ENCODE results near the gene GPR84.

The GPR84 gene

DNA sequence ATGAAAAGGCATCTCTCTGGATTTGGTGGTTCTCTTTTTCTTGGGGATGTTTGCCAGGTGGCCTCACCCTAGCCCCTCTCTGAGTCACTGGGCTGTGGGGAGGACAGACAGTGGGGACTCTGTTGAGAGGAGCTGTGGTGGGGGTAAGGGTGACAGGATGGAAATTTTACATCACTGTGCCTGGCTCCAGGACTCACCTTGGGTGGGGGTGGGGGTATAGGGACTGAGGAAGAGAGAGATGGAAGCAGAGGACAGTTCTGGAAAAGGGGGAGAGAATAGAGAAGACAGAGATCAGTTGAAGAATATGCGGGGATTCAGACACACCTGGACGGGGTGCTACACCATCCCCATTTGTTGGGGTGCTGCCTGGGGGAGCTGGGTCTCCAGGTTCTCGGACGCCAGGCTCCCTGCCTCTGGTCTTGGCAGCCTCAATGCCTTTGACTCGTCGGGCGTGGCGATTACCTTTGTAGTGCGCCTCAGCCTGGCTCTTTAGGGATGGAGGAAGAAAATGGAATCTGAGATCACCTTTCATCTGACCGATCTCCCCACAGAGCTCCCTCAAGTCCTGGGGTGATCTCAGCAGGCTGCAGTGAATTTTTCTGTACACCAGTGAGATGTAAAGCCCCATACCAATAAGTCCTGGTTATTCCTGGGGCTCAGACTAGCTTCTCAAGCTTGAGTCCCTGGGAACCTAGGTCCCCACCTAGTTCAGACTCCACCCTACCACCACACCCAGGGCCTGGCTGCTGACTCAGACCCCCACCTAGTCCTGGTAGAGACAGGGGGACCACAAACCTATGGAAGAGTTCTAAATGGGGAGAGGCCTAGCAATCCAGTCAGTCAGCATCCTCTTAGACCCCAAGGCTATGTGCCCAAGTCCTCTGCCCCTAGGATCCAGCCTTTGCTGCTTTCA lies 9.6 kb upstream of the GPR84 start:
- no peak for DNase-seq

DNA sequence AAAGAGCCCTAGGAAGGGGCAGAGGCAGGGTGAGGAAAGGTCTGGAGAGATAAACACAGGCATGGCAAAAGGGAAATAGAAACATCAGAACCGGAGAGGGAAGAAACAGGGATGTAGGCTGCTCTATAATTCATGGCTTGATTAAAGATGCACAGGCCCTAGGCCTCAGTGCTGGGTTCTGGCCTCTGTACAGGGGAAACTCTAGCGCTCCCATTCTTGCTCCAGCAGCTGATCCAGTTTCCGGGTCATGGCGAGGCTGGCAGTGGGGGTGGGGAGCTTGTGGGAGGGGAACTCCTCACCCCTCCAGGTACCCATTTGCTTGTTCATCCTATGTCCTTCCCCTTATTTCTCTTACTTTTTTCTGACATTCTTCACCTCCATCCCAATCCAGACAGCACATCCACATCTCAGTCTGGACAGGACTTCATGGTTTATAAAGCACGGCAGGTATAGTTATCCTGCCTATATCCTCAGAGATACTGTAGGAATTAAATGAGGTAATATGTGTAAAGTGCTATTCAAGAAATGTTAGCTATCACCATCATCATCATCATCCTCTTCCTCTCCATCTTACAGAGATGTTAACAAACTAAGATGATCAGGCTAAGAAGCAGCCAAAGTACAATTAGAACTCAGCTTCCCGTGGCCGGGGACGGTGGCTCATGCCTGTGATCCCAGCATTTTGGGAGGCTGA lies 8.0 kb upstream of the GPR84 start:
- DNase-seq: no peak

- no peak for DNase-seq
Measured at GRCh38 chr12:54371328-54372112, 7.2 kb upstream of the GPR84 start.

DNA sequence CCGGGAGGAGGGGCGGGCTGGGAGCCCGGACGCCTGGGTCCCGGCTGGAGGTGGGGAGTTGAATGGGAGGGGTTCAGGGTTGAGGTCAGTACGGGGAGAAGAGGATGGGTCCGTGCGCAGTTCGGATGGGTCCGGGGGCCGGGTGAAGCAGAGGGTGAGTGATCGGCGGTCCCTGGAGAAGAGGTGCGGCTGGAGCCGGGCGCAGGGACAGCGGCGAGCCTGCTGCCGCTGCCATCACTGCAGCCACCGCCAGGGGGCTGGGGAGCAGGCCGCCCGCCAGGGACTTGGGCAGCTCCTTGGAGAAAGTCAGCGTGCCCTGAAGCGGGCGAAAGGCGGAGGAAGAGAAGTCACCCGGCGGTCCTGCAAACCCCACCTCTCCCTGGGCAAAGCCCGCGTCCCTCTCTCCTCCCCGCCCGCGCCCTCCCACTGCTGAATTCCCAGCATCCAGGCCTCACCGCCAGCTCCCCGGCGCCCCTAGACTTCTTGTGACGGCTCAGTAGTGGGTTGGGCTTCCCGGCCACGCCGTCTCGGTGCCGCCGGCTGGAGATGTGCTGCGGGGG lies 6.0 kb upstream of the GPR84 start:
- peak; percentile 55 for DNase-seq

- no peak for DNase-seq
Measured at GRCh38 chr12:54369597-54370131, 5.4 kb upstream of the GPR84 start.

GRCh38 chr12:54368709-54369596 lies 4.7 kb upstream of the GPR84 start:
- peak; percentile 90 for DNase-seq

DNA sequence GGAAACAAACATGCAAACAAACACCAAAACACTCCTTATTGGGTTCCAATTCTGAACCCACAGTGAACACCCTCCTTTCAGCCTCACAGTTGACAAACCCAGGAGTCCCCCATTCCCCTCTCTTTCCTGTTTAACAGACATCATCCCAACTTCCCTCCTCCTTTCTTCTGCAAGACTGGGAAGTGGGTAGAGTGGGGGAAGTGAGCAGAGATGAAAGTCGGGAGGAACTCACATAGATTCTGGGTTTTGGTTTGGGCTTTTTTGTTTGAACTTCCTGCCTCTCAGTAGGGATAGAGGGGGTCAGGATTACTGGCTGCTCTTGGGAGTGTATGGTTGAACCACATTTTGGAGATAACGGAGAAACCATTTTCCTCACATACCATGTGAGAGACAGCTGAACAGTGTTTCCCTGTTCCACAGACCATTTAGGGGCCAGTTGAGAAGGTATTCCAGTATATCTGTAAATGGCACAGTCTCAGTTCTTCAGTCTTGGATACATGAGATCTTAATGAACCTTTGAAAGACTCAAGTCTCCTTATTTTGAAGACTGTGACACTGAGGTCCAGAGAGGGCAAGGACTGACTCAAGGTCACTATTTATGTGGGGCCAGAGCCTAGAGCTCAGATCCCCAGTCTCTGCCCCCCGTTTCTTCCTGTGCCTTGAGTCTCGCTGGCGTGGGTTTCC lies 3.9 kb upstream of the GPR84 start:
- DNase-seq: peak; percentile 59

- peak; percentile 74 for DNase-seq
Measured at GRCh38 chr12:54363618-54364017, 668 bp downstream of the GPR84 start.

GRCh38 chr12:54363047-54363446 lies 1.2 kb downstream of the GPR84 start:
- DNase-seq: no peak

- peak; percentile 60 for DNase-seq
Measured at GRCh38 chr12:54360717-54361456, 3.4 kb downstream of the GPR84 start.

DNA sequence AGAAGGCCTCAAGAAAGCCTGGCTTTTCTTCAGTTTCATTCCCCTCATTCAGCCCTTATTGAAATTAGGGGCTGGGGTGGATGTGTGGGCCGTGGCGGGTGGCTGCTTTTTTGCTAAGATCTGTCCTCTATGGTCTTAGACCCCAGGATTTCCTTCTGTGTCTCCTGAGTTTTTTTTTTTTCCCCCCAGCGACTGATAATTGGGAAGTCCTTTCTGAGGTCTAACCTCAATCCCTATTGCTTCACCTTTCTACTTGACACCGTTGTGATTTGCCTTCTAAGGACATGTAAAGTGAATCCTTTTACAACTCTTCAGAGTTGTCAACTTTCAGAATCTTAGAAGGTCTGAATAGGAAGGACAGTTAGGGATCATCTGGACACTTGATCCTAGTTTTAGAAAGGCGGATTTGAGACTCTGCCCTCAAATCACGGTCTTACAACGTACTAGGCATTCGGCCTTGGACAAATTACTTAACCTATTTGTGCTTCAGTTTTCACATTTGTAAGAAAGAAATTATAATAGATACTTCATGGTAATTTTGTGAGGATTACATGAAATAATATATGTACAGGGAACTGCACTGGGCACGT lies 4.4 kb downstream of the GPR84 start:
- DNase-seq: peak; percentile 65

- DNase-seq: peak; percentile 98
Measured at GRCh38 chr12:54358945-54359761, 5.1 kb downstream of the GPR84 start.

- DNase-seq: no peak
Measured at GRCh38 chr12:54358191-54358944, 5.9 kb downstream of the GPR84 start.

DNA sequence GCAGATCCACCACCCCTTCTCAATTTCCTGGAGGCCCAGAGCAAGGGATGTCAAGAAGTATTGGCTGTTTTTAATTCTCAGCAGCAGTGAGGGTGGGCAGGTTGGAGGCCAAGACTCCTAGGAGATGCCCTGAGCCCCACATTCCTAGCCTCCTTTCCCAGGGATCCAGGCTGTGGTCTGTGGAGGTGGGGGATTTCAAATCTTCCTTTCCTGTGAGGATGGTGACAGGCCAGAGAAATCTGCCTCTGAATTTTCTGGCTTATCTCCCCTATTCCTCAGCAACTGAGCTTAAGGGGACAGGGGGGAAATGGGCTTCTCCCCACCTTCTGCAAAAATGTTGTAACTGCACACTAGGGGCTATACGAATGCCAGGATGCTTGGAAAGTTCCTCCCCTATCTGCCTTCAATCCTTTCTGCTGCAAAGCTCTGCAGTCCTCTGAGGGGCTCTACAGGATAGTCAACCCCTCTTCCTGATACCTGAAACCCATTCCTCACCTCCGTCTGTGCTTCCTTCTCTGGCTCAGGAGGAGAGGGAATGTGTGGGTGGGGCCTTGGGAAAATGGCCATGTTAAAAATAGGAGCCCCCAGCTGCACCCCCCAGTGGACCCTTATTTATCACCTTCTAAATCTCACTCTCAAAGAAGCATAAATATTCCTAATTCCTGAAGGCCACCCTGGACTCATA lies 6.6 kb downstream of the GPR84 start:
- DNase-seq: no peak

DNA sequence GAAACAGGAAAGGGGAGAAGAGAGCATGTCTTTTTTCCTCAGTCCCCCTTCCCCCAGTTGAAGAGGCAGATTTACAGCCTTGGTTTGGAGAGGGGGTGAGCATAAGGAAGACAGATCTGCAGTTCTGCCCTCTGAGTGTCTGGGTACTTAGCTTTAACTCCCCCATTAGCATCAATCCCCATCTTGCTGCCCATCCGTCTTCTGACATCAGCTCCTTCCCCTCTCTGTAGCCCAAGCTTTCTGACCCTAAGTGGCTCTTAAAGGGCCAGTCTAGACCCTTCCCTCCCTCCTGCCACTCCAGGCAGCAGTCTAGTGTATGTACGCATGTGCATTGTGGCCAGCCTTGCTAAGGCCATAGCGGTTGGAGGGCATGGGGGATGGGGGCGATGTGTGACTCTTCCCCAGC lies 7.3 kb downstream of the GPR84 start:
- DNase-seq: no peak

DNA sequence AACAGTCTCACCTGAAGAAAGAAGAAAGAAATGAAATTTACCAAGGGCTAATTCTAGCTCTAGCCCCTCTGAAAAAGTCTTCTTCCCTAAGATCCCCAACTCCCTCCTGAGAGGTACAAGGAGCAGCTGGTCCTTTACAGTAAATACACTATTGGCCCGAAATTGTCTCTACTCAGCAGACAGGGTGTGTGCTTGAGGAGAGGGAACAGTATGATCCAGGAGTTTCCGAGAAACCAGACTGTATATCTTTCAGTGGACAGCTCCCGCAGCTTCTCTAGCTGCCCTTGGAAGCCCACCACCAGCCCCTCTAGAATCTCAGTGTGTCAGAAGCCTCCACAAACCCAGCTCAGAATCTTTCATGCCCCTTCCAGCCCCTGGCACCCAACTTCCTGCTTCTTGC lies 8.1 kb downstream of the GPR84 start:
- DNase-seq: no peak

- DNase-seq: no peak
Measured at GRCh38 chr12:54355104-54355815, 9.0 kb downstream of the GPR84 start.
